ENCODE data around the gene ADGRG3.
A peak's percentile ranks its signal among the peaks of the same experiment; 100 is the strongest.

The ADGRG3 gene

GRCh38 chr16:57732037-57732436, 63.9 kb downstream of the ADGRG3 start:
- Histone ChIP-seq H3K9me3 (ENCODE audit: control insufficient read depth, low read length) (no peaks in the 10 kb centered on the region), H3K27ac (ENCODE audit: insufficient read depth, low read depth, low read length, poor library complexity, severe bottlenecking) (no peak overlapping the region), H3K4me3 (ENCODE audit: insufficient read depth, low read depth, low read length) (no peak overlapping the region), H3K4me1 (ENCODE audit: control insufficient read depth, insufficient read depth, low read length) (peaks cover 9% of the 10 kb centered on the region), H3K36me3 (ENCODE audit: control insufficient read depth, insufficient read depth, low read length) (no peaks in the 10 kb centered on the region), H3K27me3 (ENCODE audit: control insufficient read depth, insufficient read depth, low read length, poor library complexity, severe bottlenecking) (no peaks in the 10 kb centered on the region)
- WGBS, 2 experiments = 91 to 96% methylated on average over 2 of the region's 2 CpGs

GRCh38 chr16:57732714-57733113, 64.6 kb downstream of the ADGRG3 start:
- peaks cover 11% of the 10 kb centered on the region for H3K4me1 ChIP-seq (ENCODE audit: control insufficient read depth, insufficient read depth, low read length)
- no peaks in the 10 kb centered on the region for H3K9me3 ChIP-seq (ENCODE audit: control insufficient read depth, low read length)
- WGBS, 2 experiments = 89% methylated on average over 2 of the region's 2 CpGs
- no peaks in the 10 kb centered on the region for H3K27me3 ChIP-seq (ENCODE audit: control insufficient read depth, insufficient read depth, low read length, poor library complexity, severe bottlenecking)
- no peaks in the 10 kb centered on the region for H3K36me3 ChIP-seq (ENCODE audit: control insufficient read depth, insufficient read depth, low read length)
- no peak overlapping the region for H3K4me3 ChIP-seq (ENCODE audit: insufficient read depth, low read depth, low read length)
- H3K27ac ChIP-seq (ENCODE audit: insufficient read depth, low read depth, low read length, poor library complexity, severe bottlenecking) = no peak overlapping the region

- Histone ChIP-seq H3K9me3 (ENCODE audit: control insufficient read depth, low read length) (no peaks in the 10 kb centered on the region), H3K36me3 (ENCODE audit: control insufficient read depth, insufficient read depth, low read length) (no peaks in the 10 kb centered on the region), H3K27me3 (ENCODE audit: control insufficient read depth, insufficient read depth, low read length, poor library complexity, severe bottlenecking) (no peaks in the 10 kb centered on the region), H3K4me1 (ENCODE audit: control insufficient read depth, insufficient read depth, low read length) (peaks cover 11% of the 10 kb centered on the region), H3K27ac (ENCODE audit: insufficient read depth, low read depth, low read length, poor library complexity, severe bottlenecking) (peak overlapping the region; percentile 57), H3K4me3 (ENCODE audit: insufficient read depth, low read depth, low read length) (peak overlapping the region; percentile 57)
- WGBS, 2 experiments = 69 to 70% methylated on average over 20 of the region's 20 CpGs
These were observed 66.3 kb downstream of the ADGRG3 start for GRCh38 chr16:57734308-57734924.

GRCh38 chr16:57734925-57735754, 67.0 kb downstream of the ADGRG3 start:
- Histone ChIP-seq H3K27me3 (ENCODE audit: control insufficient read depth, insufficient read depth, low read length, poor library complexity, severe bottlenecking) (no peaks in the 10 kb centered on the region), H3K4me3 (ENCODE audit: insufficient read depth, low read depth, low read length) (peak overlapping the region; percentile 68), H3K36me3 (ENCODE audit: control insufficient read depth, insufficient read depth, low read length) (no peaks in the 10 kb centered on the region), H3K9me3 (ENCODE audit: control insufficient read depth, low read length) (no peaks in the 10 kb centered on the region), H3K27ac (ENCODE audit: insufficient read depth, low read depth, low read length, poor library complexity, severe bottlenecking) (peak overlapping the region; percentile 57), H3K4me1 (ENCODE audit: control insufficient read depth, insufficient read depth, low read length) (peaks cover 11% of the 10 kb centered on the region)
- 2% methylated on average over 45 of the region's 45 CpGs for WGBS, 2 experiments

GRCh38 chr16:57735755-57736418, 67.8 kb downstream of the ADGRG3 start, which contains the start of gene KATNB1:
Gene KATNB1, plus strand, starts transcription at chr16:57735770. Its CDS starts 1,474 bp downstream, at chr16:57737244.
- H3K9me3 ChIP-seq (ENCODE audit: control insufficient read depth, low read length) = no peaks in the 10 kb centered on the region
- no peaks in the 10 kb centered on the region for H3K36me3 ChIP-seq (ENCODE audit: control insufficient read depth, insufficient read depth, low read length)
- 2 to 3% methylated on average over 35 of the region's 35 CpGs for WGBS, 2 experiments
- peaks cover 11% of the 10 kb centered on the region for H3K4me1 ChIP-seq (ENCODE audit: control insufficient read depth, insufficient read depth, low read length)
- peak within 1 kb of the TSS; percentile 57 for H3K27ac ChIP-seq (ENCODE audit: insufficient read depth, low read depth, low read length, poor library complexity, severe bottlenecking)
- no peaks in the 10 kb centered on the region for H3K27me3 ChIP-seq (ENCODE audit: control insufficient read depth, insufficient read depth, low read length, poor library complexity, severe bottlenecking)
- peak within 1 kb of the TSS; percentile 68 for H3K4me3 ChIP-seq (ENCODE audit: insufficient read depth, low read depth, low read length)

- Histone ChIP-seq H3K9me3 (ENCODE audit: control insufficient read depth, low read length) (no peaks in the 10 kb centered on the region), H3K4me1 (ENCODE audit: control insufficient read depth, insufficient read depth, low read length) (peaks cover 11% of the 10 kb centered on the region), H3K36me3 (ENCODE audit: control insufficient read depth, insufficient read depth, low read length) (no peaks in the 10 kb centered on the region), H3K4me3 (ENCODE audit: insufficient read depth, low read depth, low read length) (peak overlapping the region; percentile 68), H3K27ac (ENCODE audit: insufficient read depth, low read depth, low read length, poor library complexity, severe bottlenecking) (peak overlapping the region; percentile 17), H3K27me3 (ENCODE audit: control insufficient read depth, insufficient read depth, low read length, poor library complexity, severe bottlenecking) (no peaks in the 10 kb centered on the region)
- WGBS, 2 experiments = 32 to 37% methylated on average over 23 of the region's 23 CpGs
These were observed 68.6 kb downstream of the ADGRG3 start for GRCh38 chr16:57736419-57737351.

- Histone ChIP-seq H3K27ac (ENCODE audit: insufficient read depth, low read depth, low read length, poor library complexity, severe bottlenecking) (no peak overlapping the region), H3K36me3 (ENCODE audit: control insufficient read depth, insufficient read depth, low read length) (no peaks in the 10 kb centered on the region), H3K27me3 (ENCODE audit: control insufficient read depth, insufficient read depth, low read length, poor library complexity, severe bottlenecking) (no peaks in the 10 kb centered on the region), H3K4me3 (ENCODE audit: insufficient read depth, low read depth, low read length) (no peak overlapping the region), H3K4me1 (ENCODE audit: control insufficient read depth, insufficient read depth, low read length) (peaks cover 11% of the 10 kb centered on the region), H3K9me3 (ENCODE audit: control insufficient read depth, low read length) (no peaks in the 10 kb centered on the region)
- WGBS, 2 experiments = 94% methylated on average over 7 of the region's 7 CpGs
These were observed 70.7 kb downstream of the ADGRG3 start for GRCh38 chr16:57738844-57739243.

All from ectodermal cell (in vitro differentiated cells).